Cerebellar nuclear complex (tissue), 1 donor: ENCODE data around the gene GPR89B.
"Not testable (repeated sequence)": the region's sequence is repeated elsewhere in the genome, so short reads cannot be mapped to it uniquely, and the experiment has no call there.

Experiments used
- DNase-seq, 2 experiments: peaks; one replicate each; lab custom pipeline; 2025; lab: John Stamatoyannopoulos, UW

GPR89B gene

DNA sequence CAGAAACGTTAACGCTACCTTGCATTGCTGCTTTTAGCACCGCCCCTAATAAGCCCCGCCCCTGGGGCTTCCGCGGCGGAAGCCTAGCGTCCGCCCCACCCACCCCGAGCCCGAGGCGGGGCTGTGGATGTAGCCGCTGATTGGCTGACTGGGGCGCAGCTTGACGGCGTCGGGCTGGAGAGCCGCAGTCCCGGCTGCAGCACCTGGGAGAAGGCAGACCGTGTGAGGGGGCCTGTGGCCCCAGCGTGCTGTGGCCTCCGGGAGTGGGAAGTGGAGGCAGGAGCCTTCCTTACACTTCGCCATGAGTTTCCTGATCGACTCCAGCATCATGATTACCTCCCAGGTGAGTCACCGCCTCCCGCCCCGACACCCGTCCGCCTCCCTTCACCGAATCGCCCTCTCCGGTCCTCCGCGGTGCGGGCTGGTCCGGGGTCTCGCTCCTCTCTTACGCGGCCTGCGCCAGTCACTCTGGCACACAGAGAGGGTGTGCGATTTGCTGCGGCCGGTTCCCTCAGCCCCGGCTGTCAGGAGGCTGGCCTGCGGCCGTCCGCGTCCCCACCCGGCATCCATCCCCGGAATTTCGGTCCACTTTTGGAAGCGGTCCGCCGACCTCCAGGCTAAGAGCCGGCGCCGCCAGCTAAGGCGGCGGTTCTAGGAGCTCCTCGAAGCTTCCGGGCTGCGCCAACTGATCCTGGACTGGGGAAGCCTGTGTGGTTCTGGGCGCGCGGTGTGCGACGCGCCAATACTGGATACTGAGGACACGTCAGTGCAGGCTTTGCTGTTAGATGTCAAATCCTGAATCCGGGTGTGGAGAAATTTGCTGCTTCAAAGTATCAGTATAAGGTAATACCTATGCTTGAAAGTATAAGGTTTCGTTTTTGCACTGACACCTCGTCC lies at the start of gene GPR89B:
GPR89B (plus strand) TSS at position 185 of the 897 bp plus-strand sequence; CDS start at position 302, 117 bp downstream.
- DNase-seq: peak; percentile 67 to 87

- no peak for DNase-seq
These were observed 48.3 kb upstream of the GPR89B start for GRCh38 chr1:147879911-147880310.

DNA sequence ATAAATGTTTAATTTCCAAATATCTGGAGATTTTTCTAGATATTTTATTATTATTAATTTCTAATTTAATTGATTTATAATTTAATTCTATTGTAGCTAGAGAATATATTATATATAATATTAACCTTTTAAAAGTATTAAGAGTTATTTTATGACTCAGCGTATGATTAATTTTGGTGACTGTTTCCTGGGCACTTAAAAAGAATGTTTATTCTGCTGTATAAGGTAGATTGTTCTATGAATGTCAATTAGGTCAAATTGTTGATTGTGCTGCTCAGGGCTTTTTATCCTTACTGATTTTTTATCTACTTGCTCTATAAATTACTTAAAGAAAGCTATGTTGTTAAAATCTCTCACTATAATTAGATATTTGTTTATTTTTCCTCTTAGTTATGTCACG lies 45.7 kb upstream of the GPR89B start:
- no peak for DNase-seq

- DNase-seq: no peak
These were observed 37.9 kb upstream of the GPR89B start for GRCh38 chr1:147890177-147890790.

DNA sequence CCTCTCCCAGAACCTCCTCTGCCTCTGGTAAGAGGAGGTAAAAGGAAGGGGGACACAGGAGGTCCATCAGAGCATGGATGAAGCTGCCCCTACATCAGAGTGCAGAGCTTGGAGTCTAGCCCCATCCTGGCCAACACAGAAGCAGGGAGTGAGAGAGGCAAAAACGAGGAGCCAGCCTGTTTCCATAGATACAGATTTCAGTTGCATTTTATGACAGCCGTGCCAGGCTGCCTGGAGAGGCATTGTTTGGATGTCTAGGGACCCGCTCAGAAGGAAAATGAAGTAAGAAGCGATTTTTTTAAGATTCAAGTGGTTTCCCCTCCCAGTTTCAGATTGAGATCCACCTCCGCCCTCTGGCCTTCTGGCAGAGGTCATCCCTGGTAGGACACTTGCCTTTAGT lies 37.1 kb upstream of the GPR89B start:
- DNase-seq: no peak

DNA sequence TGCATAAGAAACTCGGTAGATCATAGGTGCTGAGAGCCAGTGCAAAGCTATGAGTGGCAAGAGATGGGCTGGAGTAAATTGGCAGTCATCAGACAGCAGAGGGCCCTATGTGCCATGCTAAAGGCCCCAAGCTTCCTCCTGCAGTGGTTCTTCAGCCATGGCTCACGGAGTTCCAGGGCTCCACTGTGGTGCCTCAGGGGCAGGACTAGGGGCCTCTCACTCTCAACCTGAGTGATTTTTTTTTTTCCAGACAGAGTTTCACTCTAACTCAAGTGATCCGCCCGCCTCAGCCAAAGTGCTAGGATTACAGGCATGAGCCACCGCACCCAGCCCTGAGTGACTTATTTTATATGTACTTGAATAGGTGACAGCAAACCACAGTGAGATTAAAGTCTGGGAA lies 36.0 kb upstream of the GPR89B start:
- no peak for DNase-seq

DNA sequence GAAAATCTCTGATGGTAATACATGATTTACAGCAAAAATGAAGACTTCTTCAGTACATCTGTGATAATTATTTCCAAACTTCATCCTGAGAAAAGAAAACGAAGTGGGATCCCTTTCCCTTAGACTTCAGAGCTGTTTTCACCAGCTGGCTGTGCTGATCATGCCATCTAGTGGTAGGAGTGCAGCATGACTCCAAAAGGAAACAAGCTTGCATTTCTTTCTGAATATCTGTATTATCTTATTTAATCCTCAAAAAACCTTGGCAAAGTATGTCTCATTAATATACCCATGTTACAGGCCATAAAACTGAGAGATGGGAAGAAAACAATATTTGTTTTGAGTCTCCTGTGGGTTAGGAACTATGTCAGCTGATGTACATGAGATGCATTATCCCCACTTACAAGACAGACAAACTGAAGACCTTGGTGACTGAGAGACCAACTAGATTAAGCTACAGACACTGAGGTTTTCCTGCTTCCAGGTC lies 35.4 kb upstream of the GPR89B start:
- DNase-seq: peak in 1 of 2 experiments; percentile 2

DNA sequence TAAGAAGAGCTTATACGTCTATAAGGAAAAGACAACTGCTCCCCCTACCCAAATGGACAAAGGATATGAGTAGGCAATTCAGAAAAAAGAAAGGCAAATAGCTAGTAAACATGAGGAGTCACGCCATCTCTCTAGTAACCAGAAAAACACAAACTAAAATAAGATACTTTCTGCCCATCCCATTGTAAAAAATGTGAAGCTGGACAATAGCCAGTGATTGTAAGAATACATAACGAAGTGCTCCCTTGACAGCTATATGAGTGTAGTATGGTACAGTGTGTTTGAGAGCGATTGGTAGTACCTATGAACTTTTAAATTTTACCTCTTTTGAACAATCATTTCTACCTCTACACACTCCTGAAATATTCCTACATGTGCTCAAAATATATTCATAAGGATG lies 33.1 kb upstream of the GPR89B start:
- no peak for DNase-seq

DNA sequence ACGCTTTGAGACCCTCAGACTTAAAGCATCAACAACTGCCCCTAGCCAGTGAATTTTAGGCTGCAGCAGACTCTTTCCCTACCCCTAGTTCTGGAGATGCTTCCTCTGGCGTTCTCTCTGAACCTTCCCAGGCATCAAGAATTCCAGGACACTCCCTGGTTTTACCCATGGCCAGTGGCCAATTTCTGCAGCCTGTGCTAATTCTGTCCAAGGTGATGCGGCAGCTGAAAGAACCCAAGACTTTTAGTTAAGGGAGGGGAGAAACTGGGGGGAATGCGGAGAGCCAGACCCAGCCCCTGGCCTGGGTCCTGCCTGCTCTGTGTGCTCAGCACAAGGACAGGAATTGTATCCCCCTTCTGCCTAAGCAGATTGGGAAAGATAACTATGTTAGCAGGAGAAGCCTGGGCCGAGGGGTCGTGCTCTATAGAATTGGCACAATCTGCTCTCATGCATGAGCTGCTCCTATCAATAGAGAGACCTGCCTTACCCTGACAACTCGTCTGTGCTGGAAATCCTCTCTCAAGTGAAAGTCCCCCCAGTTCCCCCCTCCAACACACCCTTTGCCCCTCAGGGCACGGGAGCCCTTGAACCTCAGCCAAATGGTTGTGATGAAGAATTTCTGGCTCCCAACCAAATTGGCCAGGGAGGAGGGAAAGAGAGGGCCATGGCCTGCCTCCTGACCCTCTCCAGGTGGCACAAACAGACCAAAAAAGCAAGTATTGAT lies 31.0 kb upstream of the GPR89B start:
- no peak for DNase-seq

GRCh38 chr1:147897789-147898188 lies 30.4 kb upstream of the GPR89B start:
- no peak for DNase-seq

GRCh38 chr1:147902253-147902845 lies 25.9 kb upstream of the GPR89B start, which contains the start of gene GJA8:
GJA8 (plus strand) TSS chr1:147902795; CDS start chr1:147907956, 5,161 bp downstream.
- no peak for DNase-seq

GRCh38 chr1:147904726-147905125 lies 23.5 kb upstream of the GPR89B start:
- DNase-seq: no peak

DNA sequence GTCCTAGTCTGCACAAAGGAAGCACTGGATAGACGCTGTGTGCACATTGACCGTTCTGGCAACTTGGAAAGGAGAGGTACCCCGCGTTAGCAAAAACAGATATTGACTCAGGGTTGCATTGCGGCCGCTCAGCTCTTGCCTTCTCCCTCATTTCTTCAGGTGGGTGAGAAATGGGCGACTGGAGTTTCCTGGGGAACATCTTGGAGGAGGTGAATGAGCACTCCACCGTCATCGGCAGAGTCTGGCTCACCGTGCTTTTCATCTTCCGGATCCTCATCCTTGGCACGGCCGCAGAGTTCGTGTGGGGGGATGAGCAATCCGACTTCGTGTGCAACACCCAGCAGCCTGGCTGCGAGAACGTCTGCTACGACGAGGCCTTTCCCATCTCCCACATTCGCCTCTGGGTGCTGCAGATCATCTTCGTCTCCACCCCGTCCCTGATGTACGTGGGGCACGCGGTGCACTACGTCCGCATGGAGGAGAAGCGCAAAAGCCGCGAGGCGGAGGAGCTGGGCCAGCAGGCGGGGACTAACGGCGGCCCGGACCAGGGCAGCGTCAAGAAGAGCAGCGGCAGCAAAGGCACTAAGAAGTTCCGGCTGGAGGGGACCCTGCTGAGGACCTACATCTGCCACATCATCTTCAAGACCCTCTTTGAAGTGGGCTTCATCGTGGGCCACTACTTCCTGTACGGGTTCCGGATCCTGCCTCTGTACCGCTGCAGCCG lies 20.3 kb upstream of the GPR89B start:
- no peak for DNase-seq

GRCh38 chr1:147912553-147912952 lies 15.7 kb upstream of the GPR89B start:
- DNase-seq: no peak

- DNase-seq: no peak
These were observed 14.8 kb upstream of the GPR89B start for GRCh38 chr1:147913362-147913942.

- no peak for DNase-seq
These were observed 8.3 kb upstream of the GPR89B start for GRCh38 chr1:147919896-147920295.

- DNase-seq: no peak
These were observed 3.4 kb upstream of the GPR89B start for GRCh38 chr1:147924813-147925212.

GRCh38 chr1:147927215-147927614 lies 1.0 kb upstream of the GPR89B start:
- not testable (repeated sequence) for DNase-seq

DNA sequence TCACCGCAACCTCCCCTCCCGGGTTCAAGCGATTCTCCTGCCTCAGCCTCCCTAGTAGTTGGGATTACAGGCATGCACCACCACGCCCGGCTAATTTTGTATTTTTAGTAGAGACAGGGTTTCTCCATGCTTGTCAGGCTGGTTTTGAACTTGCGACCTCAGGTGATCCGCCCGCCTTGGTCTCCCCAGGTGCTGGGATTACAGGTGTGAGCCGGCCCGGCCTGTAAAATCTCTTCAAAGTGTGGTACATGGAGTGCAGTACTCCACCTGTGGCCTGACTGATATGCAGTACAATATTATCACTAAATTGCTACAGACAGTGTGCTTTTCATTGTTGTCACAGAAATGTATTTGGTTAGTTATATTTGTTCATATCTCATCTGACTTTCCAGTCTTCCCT lies 531 bp upstream of the GPR89B start:
- not testable (repeated sequence) for DNase-seq

GRCh38 chr1:147931137-147931536 lies 2.9 kb downstream of the GPR89B start:
- not testable (repeated sequence) for DNase-seq

- DNase-seq: not testable (repeated sequence)
These were observed 7.1 kb downstream of the GPR89B start for GRCh38 chr1:147935296-147935695.
